Hematopoietic multipotent progenitor cell (in vitro differentiated cells): ENCODE data around the gene CHP2. TPM values are rescaled to one million over a fixed set of nuclear protein-coding genes. Genes with fewer than 3 reads are reported as not detected.
A peak's percentile ranks its signal among the peaks of the same experiment; 100 is the strongest.
"Not testable (repeated sequence)": the region's sequence is repeated elsewhere in the genome, so short reads cannot be mapped to it uniquely, and the experiment has no call there.

Experiments used
- DNase-seq, 3 donors: peaks; one replicate each; pipeline ENCODE4 v3.0.0-alpha.2; 2011 to 2015; ENCODE audit warnings: low read depth in 2 of 3, low spot score in 2 of 3
- total RNA-seq: library from RNA; depleted of rRNA; stranded (reverse); fragments of >200 nt; gene quantifications from one replicate; pipeline ENCODE4 v1.2.3, GENCODE V29; 2012

The CHP2 gene
- total RNA-seq, 1 donor = not detected

GRCh38 chr16:23742766-23743165 lies 12.1 kb upstream of the CHP2 start:
- DNase-seq = no peak

- DNase-seq = no peak
Measured at GRCh38 chr16:23745263-23745662, 9.6 kb upstream of the CHP2 start.

GRCh38 chr16:23748630-23749029 lies 6.2 kb upstream of the CHP2 start:
- DNase-seq = no peak

- DNase-seq = not testable (repeated sequence)
Measured at GRCh38 chr16:23751053-23751452, 3.8 kb upstream of the CHP2 start.

GRCh38 chr16:23753908-23754593 lies 775 bp upstream of the CHP2 start:
- no peak for DNase-seq

DNA sequence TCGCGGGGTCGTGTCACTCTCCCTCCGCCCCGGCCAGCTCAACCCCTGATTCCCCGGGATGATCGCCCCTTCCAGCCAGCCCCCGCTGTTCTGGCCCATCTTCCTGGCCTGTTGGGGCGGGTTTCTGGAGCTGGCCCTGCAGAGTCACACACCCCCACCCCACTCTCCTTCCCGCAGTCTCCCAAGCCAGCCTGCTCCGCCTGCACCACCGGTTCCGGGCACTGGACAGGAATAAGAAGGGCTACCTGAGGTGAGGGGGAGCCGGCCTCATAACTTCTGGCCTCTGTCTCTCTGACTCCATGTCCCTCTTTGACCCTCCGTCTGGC lies 621 bp downstream of the CHP2 start:
- no peak for DNase-seq

DNA sequence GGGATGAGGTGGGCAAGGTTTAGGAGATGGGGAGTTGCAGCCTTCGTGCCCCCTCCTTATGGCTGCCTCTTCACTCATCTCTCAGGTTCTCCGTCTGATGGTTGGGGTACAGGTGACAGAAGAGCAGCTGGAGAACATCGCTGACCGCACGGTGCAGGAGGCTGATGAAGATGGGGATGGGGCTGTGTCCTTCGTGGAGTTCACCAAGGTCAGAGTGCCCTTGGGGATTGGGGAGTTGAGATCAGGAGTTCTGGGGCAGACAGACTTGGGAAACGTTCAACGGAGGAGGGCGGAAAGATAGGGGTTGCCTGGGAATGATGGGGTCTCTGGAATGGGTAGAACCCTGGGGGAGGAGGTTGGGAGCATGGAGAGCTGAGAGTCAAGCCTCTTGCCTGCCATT lies 2.3 kb downstream of the CHP2 start:
- no peak for DNase-seq

GRCh38 chr16:23757937-23758619 lies 3.3 kb downstream of the CHP2 start:
- DNase-seq = no peak

DNA sequence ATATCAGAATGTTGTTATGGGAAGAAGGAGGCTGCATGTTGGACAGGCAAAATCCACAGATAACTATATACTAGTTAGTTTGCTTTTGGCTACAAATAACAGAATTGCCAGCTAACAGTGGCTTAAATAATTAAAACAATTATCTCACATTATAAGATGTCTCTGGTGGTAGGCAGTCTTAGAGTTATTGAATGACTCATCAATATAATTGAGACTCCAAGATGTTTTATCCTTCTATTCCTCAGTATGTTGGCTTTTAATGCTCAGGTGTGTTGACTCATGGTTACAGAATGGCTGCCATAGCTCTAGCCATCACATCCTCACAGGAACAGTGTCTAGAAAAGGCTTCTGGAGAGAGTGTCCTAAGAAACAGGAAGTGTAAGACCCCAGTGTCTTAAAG lies 11.1 kb downstream of the CHP2 start:
- no peak for DNase-seq

- DNase-seq = no peak
Measured at GRCh38 chr16:23768581-23768980, 13.8 kb downstream of the CHP2 start.

DNA sequence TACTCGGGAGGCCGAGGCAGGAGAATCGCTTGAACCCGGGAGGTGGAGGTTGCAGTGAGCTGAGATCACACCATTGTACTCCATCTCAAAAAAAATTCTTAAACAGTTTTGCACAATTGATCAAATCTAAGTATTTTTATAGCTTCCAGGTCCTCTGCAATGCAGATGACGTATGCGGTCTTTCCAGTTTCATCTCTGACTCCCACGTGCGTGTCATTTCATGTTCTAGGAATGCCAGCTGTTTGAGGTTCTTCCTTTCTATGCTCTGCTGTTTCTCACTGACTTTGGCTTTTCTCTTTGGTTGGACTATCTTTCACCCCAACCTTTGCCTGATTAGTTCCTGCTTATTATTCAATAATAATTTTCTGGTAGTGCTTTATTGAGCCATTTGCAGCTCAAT lies 16.2 kb downstream of the CHP2 start:
- DNase-seq = no peak

DNA sequence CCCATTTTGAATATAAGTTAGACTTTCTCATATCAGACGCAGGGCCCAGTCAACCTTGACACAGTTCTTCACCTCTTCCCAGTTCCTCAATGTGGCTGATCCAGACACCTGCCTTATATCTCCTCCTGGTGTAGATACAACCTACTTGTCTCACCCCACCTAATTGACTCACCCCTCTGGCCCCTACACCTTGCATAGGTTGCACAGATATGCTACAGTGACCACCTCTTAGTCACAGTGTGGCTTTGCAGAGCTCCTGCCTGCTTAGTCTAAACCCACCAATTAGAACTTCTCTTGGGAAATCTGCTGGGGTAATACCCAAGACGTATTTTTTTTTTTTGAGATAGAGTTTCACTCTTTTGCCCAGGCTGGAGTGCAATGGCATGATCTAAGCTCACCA lies 16.8 kb downstream of the CHP2 start:
- no peak for DNase-seq

DNA sequence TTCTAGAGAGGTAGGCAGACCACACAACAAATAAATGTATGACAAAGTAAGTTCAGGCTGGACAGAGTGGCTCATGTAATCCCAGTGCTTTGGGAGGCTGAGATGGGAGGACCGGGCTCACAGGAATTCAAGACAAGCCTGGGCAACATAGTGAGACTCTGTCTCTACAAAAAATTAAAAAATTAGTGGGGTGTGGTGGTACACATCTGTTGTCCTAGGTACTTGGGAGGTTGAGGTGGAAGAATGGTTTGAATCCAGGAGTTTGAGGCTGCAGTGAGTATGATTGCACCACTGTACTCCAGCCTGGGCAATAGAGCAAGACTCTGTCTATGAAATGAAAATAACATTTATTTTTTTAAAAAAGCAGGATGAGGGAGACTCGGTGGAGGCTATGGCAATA lies 18.5 kb downstream of the CHP2 start:
- no peak for DNase-seq

DNA sequence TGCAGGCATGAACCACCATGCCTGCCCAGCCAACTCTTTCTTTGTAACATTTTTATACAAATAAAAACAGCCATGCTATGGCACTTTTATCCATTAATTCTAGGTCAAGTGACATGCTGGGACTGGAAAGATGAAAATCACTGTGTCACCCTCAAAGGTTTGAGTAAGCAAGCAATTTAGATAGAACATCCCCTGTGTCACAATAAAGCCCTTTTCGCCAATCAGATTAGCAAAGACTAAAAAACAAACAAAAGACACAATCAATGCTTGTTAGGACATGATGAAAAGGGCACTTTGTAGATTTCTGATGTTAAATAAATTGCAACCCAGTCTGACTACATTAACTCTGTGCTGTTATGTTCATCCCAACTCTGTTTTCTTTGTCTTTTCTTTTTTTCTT lies 26.4 kb downstream of the CHP2 start:
- DNase-seq = no peak

DNA sequence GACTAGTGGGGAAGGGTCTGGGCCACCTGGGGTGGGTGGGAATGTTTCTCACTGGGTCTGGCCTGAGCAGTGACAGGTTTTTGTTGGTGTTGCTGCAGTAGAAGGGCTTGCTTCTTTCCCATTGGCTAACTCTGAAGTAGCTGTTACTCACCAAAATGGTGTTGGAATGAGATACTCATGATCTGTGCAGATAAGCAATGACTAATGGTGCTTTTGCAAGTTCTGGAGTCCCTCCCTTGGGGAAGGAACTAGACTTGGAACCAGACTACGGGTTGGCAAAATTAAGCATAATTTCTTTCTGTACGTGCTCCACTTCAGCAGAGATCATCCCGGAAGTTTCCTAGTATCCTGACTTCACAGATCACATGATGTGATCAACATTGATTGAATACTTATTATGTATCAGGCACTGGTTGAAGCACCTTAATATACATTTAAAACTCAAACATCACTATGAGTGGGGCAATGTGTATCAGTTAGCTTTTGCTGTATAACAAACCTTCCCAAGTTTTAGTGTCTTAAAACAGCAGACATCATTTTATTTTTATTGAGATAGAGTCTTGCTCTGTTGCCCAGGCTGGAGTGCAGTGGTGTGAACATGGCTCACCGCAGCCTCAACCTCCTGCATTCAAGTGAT lies 30.1 kb downstream of the CHP2 start:
- no peak for DNase-seq

- no peak for DNase-seq
Measured at GRCh38 chr16:23785842-23786241, 31.0 kb downstream of the CHP2 start.

DNA sequence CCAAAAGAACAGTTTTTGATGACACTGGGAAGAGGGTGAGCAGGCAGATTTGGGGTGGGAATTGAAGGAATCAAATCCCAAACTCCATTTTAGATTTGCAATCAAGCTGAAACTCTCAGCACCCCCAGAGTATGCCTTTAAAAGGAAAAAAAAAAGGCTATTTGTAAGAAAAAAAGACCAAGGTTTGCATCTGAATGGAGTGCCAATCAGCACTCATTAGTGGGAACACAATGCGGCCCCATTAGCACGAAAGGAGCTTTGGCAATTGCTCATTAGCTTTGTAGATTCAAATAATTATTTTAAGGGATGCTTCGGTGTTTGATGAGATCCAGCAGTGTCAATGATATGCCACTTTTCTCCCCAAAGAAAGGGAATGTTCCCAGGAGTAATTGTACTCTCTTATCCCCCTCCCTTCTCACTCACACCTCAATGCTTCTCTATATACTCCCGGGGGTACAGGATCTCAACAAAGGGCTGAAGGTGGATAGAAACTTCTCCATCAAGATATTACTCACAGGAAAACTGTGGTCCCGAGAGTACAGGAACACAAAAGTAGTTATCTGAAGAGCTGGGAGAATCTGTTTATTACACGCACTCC lies 32.2 kb downstream of the CHP2 start:
- no peak for DNase-seq

DNA sequence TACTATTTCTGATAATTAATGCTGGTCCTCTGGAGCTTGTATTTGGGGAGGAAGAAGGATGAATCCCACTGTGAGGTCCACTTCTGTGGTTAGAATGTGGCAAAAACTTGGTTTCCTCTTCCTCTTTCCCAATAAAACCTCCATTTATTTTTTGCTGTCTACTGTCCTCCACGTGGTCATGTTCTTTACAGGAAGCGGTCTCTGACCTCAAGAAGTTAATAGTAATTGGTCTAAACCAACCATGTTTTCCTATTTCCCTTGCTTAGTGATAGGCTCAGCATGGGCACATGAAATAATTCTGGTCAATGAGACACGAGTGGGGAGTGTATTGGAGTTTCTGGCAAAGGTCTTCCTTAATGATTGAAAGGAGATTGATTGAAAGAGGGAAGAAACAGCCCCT lies 33.9 kb downstream of the CHP2 start:
- no peak for DNase-seq

DNA sequence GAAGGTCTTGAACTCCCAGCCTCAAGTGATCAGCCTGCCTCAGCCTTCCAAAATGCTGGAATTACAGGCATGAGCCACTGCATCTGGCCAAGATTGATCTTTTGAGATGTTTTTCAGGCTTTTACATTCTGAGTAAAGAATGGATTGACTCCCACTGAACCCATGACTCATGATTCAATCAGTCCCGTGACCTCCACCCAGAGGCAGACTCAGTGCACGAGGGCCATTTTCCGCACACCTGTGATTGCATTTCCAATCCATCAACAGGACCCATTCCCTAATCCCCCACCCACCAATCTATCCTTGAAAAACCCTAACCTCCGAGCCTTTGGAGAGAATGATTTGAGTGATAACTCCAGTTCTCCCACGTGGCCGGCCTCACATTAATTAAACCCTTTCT lies 40.6 kb downstream of the CHP2 start:
- DNase-seq = no peak

DNA sequence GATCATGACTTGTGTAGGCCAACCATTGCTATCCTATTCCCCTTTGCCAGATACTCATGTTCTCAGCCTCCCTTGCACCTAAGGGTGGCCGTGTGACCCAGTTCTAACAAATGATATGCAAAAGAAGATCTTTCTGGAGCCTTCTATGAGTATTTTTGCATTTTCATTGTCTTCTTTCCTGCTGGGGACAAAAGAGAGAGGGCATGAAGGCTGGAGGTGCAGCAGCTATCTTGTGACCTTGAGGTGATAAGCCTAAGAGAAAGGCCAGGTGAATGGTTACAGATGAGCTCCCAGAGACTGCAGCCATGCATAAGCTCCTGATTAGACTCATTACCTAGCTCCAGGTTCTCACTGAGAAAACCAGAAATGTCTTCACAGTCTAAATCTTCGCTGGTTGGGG lies 42.1 kb downstream of the CHP2 start:
- no peak for DNase-seq

- peak; percentile 56 to 82 (median 77) for DNase-seq
Measured at GRCh38 chr16:23801378-23801777, 46.6 kb downstream of the CHP2 start.

DNA sequence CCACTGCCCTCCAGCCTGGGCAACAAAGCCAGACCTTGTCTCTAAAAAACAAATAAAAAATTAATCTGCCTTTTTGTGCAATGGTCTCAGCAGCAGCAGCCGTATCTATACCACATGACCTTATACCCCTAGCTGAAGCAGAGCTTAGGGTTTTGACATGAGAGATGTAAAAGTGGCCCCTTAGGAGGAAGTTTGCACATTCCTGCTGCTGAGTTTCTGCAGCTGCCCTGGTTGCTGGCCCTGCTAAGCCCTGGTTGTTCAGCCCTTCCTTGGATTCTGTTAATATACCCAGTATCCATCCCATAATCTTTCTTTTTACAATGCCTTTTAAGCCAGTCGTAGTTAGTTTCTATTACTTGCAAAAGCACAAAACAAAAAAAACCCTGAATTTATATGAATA lies 48.0 kb downstream of the CHP2 start:
- DNase-seq = no peak
